ENCODE measurements around the gene CACNA1A.
"Not testable (repeated sequence)": the region's sequence is repeated elsewhere in the genome, so short reads cannot be mapped to it uniquely, and the experiment has no call there.

The CACNA1A gene

DNA sequence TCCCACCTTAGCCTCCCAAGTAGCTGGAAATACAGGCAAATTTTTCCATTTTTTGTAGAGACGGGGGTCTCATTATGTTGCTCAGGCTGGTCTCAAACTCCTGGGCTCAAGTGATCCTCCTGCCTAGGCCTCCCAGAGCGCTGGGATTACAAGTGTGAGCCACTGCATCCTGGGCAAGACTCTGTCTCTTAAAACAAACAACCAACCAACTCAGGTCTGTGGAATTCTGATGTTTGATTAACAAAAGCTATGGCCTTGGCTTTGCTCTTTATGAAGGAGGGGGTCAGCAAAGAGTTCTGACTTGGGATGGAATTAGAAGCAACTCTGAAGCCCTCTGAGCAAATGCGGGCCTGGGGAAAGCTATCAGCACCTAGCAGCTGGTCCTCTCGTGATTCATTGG, 238.4 kb downstream of the CACNA1A start:
- DNase-seq: no peak

DNA sequence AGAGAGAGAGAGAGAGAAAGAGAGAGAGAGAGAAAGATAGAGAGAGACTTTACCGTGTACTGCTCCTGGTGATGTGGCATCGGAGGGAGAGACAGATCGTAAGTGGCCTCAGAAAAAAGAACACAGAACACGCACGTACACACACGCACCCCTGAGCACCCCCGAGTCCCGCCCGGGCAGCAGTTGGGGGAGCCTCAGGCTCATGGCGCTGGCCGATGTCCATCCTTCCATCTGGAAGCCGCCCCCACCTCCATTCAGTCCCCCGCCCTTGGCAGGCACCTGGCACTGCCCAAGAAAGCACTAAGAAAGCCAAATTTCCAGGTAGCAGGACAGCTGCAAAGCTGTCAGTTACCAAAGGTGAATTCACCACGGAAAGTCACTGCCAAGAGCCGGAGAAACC, 239.1 kb downstream of the CACNA1A start:
- DNase-seq: no peak

- peak; percentile 71 for DNase-seq
Observed at GRCh38 chr19:13262450-13262849, 243.8 kb downstream of the CACNA1A start.

- peak; percentile 94 for DNase-seq
Observed at GRCh38 chr19:13260883-13261653, 245.2 kb downstream of the CACNA1A start.

- no peak for DNase-seq
Observed at GRCh38 chr19:13256918-13257317, 249.4 kb downstream of the CACNA1A start.

GRCh38 chr19:13256398-13256797, 249.9 kb downstream of the CACNA1A start:
- not testable (repeated sequence) for DNase-seq

DNA sequence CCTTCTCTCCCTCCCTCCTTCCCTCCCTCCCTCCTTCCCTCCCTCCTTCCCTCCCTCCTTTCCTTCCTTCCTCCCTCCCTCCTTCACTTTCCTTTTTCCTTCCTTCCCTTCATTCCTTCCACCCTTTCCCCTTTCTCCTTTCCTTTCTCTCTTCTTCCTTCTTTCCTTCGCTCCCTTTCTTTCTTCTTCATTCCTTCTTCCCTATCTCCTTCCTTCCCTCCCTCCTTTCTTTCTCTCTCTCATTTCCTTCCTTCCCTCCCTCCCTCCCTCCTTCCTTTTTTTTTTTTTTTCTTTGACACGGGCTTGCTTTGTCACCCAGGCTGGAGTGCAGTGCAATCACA, 250.6 kb downstream of the CACNA1A start:
- no peak for DNase-seq

- DNase-seq: peak; percentile 18
Observed at GRCh38 chr19:13255041-13255718, 251.1 kb downstream of the CACNA1A start.

DNA sequence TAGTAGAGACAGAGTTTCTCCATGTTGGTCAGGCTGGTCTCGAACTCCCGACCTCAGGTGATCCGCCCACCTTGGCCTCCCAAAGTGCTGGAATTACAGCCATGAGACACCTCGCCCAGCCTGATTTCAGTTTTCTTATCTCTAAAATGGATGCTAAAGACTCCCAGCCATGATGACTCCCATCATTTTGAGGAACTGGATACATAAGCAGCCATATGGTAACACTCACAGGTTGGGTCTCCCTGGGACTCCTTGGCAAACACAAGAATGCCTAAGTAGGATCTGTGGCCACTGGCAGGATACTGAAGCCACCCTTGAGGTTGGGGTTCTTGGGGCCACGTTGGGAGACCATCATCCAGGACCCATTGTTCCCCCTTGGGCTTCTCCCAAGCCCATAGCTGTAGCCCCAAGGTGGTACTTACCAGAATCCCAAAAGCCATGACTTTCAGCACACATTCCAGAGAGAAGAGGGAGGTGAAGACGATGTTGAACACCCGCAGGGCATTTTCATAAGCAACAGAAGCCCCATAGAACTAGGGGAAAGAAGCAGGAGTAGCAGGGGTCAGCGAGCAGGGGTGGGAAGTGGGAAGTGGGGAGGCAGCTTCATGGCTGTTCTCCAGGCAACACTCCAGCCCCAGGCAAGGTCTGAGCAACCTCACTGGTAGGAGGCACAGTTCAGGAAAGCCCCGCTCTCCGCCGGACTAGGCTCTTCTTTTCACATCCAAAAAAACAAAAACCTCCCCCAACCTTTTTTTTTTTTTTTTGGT, 253.5 kb downstream of the CACNA1A start:
- DNase-seq: no peak

DNA sequence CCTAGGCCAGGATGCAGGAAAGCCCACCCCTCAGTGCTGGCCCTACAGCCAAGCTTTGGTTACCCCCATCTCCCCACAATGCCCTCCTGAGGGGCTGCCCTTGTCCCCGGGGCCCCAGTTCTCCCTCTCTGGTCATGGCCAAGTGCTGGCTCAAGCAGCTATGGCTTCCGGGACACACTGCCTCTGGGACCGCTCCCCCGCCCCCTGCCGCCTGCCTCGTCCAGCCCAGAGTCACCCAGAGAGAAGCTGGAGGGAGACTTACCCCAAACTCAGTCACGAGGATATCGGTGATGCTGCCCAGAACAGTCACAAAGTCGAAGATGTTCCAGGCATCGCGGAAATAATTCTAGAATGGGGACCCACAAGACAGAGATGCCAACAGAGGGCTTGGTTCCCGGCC, 261.4 kb downstream of the CACNA1A start:
- no peak for DNase-seq

DNA sequence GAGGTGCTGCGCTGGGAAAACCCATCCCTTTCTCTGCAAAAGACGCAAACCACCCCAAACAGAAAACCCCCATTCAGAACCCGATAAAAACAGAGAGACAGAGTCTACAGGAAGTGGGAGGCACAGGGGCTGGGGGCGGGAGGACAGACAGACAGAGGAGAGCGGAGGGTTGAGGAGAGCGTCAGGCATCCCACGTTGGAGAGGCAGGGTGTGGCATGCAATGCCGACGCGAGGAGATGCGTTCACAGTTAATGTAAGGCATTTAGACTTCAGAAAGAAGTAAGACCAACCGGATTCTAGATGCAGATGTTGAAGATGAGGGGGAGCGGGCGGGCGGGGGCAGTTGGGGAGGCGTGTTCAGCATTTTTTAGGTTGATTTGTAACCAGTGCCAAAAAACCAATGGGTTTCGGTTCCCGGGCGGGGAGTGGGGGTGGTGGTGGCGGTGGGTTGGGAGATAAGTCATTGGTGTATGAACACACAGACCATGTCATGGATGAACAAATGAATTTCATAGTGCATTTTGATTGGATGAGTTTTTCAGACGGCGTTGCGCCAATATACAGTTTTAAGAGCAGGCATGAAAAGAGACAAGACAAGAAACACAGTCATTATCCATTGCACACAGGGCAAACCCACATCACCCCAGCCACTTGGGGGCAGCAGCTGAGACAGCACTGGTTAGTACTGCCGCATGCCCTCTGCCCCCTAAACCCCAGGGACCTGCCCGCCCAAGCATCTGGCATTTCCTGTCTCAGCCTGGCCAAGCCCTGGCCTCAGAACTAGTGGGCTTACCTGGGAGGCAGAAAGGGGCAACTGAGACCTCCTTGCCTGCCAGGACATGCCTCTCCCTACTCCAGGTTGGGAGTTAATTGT, 264.8 kb downstream of the CACNA1A start:
- DNase-seq: no peak

DNA sequence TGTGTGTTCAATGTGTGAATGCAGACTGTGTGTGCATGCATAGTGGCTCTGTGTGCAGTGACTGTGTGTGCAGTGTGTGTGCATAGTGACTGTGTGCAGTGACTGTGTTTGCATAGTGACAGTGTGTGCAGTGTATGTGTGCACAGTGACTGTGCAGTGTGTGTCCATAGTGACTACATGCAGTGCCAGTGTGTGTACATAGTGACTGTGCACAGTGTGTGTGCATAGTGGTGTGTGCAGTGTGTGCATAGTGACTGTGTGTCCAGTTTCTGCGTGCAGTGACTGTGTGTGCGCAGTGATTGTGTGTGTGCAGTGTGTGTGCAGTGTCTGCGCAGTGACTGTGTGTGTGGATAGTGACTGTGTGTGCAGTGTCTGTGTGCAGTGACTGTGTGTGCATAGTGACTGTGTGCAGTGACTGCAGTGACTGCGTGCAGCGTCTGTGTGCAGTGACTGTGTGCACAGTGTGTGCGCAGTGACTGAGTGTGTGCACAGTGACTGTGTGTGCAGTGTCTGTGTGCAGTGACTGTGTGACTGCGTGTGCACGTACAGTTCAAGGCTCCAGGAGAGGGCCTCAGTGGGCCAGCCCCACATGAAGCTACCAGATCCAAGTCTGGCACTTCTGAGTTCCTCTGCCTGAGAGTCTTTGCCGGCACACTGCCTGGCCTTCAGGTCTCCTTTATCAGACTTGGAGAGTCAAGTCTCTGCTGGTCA, 265.8 kb downstream of the CACNA1A start:
- no peak for DNase-seq

DNA sequence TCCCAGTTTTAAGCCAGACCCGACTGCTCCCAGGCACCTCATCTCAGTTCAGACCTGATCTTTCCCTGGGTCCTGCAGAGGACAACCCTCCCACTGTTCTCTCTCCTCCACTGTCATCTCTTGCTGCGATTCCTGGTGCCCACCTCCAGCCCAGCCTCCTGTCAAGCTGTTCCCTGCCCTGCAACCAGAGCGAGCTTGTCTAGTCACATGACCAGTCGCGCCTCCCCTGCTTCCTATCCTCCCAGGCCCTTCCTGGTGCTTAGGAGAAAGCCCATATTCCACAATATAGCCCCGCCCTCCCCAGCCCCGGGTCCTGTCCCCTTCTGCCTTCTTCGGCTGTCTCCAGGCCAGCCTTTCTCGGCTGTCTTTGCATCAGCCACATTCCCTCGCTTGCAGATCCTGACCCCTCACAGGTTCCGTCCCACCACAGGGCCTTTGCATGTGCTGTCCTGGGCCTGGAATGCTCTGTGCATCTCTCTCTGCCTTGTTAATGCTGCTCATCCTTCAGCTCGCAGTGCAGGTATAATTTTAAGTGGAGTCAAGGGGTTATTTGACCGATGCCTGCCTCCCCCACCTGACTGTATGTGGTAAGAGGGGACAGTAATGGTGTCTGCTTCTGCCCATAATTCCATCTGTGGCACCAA, 267.3 kb downstream of the CACNA1A start:
- no peak for DNase-seq

GRCh38 chr19:13234518-13234917, 271.8 kb downstream of the CACNA1A start:
- peak; percentile 13 for DNase-seq

GRCh38 chr19:13231663-13232062, 274.6 kb downstream of the CACNA1A start:
- no peak for DNase-seq

DNA sequence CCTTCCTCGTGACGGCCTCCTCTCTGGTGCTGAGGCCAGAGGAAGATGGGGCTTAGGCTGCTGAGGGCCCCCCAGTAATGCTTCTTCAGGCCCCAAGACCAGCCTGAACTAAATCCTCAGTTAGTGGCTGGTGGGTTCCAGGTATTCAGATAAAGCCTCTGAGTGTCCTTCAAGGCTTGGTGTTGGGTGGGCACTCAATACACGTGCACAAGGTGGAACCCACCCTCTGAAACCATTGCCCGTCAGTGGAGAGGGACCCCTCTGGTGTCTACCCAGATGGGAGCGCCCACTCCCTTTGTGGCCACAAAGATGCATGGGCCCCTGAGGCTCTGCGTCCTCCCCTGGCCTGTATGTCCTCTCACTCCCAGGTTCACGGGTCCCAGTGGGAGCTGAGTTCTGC, 277.0 kb downstream of the CACNA1A start:
- no peak for DNase-seq

GRCh38 chr19:13228561-13228960, 277.7 kb downstream of the CACNA1A start:
- no peak for DNase-seq

GRCh38 chr19:13226983-13227382, 279.3 kb downstream of the CACNA1A start:
- no peak for DNase-seq

- no peak for DNase-seq
Observed at GRCh38 chr19:13225973-13226865, 280.1 kb downstream of the CACNA1A start.

GRCh38 chr19:13225085-13225484, 281.2 kb downstream of the CACNA1A start:
- DNase-seq: no peak

GRCh38 chr19:13220847-13221246, 285.4 kb downstream of the CACNA1A start:
- DNase-seq: no peak

All from suppressor macrophage treated with lipopolysaccharide for 4 hours (primary cell).